Common myeloid progenitor, CD34-positive (primary cell): ENCODE data around the gene KIF4A.

ENCODE experiments used
- CTCF ChIA-PET: fragments of 350-600 bp; sonication (Branson Sonifier 250); formaldehyde crosslinking; loops from one replicate; lab custom pipeline; 2021; ENCODE audit warnings: antibody characterized with exemption; lab: Charles Lee
- POLR2A ChIA-PET: fragments of 350-600 bp; sonication (Branson Sonifier 250); formaldehyde crosslinking; loops from one replicate; lab custom pipeline; 2021; ENCODE audit warnings: antibody characterized with exemption; lab: Charles Lee
- DNase-seq, 3 donors: peaks; one replicate each; pipeline versions ENCODE4 v3.0.0 to v3.0.0-alpha.2; 2013
- H3K27ac ChIP-seq, 2 experiments: 1 replicate in 1 of 2; 2 replicates in 1 of 2; pipeline ENCODE4 v1.7.0; 2013; ENCODE audit warnings: inconsistent platforms in 2 of 2, low read length in 2 of 2, mild to moderate bottlenecking in 2 of 2, low read depth in 1 of 2, moderate library complexity in 1 of 2; ENCODE audit not compliant: severe bottlenecking in 2 of 2, insufficient read depth in 1 of 2, poor library complexity in 1 of 2
- H3K27me3 ChIP-seq, 5 experiments: replicated peaks in 2 of 5; 1 replicate in 3 of 5; 2 replicates in 2 of 5; pipeline versions ENCODE4 v1.6.1 to v1.7.0; 2013; ENCODE audit warnings: low read length in 4 of 5, mild to moderate bottlenecking in 2 of 5, moderate library complexity in 2 of 5, inconsistent platforms in 1 of 5; ENCODE audit not compliant: insufficient read depth in 5 of 5, control insufficient read depth in 4 of 5
- H3K36me3 ChIP-seq, 4 experiments: 1 replicate in 2 of 4; 2 replicates in 2 of 4; pipeline versions ENCODE4 v1.6.1 to v1.7.0; 2013; ENCODE audit warnings: low read length in 3 of 4, control low read depth in 1 of 4, mild to moderate bottlenecking in 1 of 4; ENCODE audit not compliant: control insufficient read depth in 4 of 4, insufficient read depth in 4 of 4
- H3K4me1 ChIP-seq, 4 experiments: 1 replicate in 3 of 4; 2 replicates in 1 of 4; pipeline versions ENCODE4 v1.6.1 to v1.7.1; 2013; ENCODE audit warnings: low read length in 3 of 4, mild to moderate bottlenecking in 3 of 4, control low read depth in 1 of 4, inconsistent platforms in 1 of 4, moderate library complexity in 1 of 4; ENCODE audit not compliant: control insufficient read depth in 4 of 4, insufficient read depth in 4 of 4; ENCODE audit errors: control extremely low read depth in 1 of 4
- H3K4me3 ChIP-seq, 7 experiments: 1 replicate in 4 of 7; 2 replicates in 3 of 7; pipeline versions ENCODE4 v1.5.1 to v1.7.0; 2013; ENCODE audit warnings: mild to moderate bottlenecking in 7 of 7, low read length in 6 of 7, moderate library complexity in 6 of 7, inconsistent platforms in 2 of 7, low read depth in 2 of 7, control low read depth in 1 of 7; ENCODE audit not compliant: insufficient read depth in 4 of 7, control insufficient read depth in 1 of 7; ENCODE audit errors: extremely low read depth in 1 of 7
- H3K9me3 ChIP-seq, 5 experiments: 1 replicate in 4 of 5; 2 replicates in 1 of 5; pipeline versions ENCODE4 v1.6.1 to v1.7.1; 2013; ENCODE audit warnings: low read length in 4 of 5, mild to moderate bottlenecking in 2 of 5, inconsistent platforms in 1 of 5, low read depth in 1 of 5, moderate library complexity in 1 of 5; ENCODE audit not compliant: control insufficient read depth in 4 of 5, insufficient read depth in 2 of 5; ENCODE audit errors: control extremely low read depth in 1 of 5
- WGBS: methylation state at CpG from one replicate; pipeline ENCODE4 v1.1.5; 2013; ENCODE audit not compliant: insufficient coverage; 5-methylcytosine and 5-hydroxymethylcytosine counted together

KIF4A gene

GRCh38 chrX:70411475-70411874 is 121.6 kb downstream of the KIF4A start:
- no peaks in the 10 kb centered on the region for H3K4me1 ChIP-seq
- peaks cover 0 to 8% (median 3%) of the 10 kb centered on the region in 4 experiments for H3K36me3 ChIP-seq
- no peaks in the 10 kb centered on the region for H3K9me3 ChIP-seq
- ChIA-PET POLR2A (no interaction called here), CTCF (no interaction called here)
- H3K4me3 ChIP-seq, result no peak overlapping the region
- no peak for DNase-seq
- H3K27me3 ChIP-seq, result no peaks in the 10 kb centered on the region
- no CpG with 5 or more reads among the region's 3 CpGs for WGBS
- no peak overlapping the region for H3K27ac ChIP-seq

- ChIA-PET POLR2A (no interaction called here), CTCF (no interaction called here)
- Histone ChIP-seq H3K9me3 (no peaks in the 10 kb centered on the region), H3K36me3 (peaks cover 0 to 22% (median 5%) of the 10 kb centered on the region in 4 experiments), H3K4me3 (no peak overlapping the region), H3K27me3 (peaks cover 0 to 13% (median 0%) of the 10 kb centered on the region in 5 experiments), H3K27ac (no peak overlapping the region), H3K4me1 (peaks cover 0 to 2% (median 0%) of the 10 kb centered on the region in 4 experiments)
- WGBS, result no CpG with 5 or more reads among the region's 2 CpGs
- no peak for DNase-seq
Observed at GRCh38 chrX:70421618-70422017, 131.7 kb downstream of the KIF4A start.

DNA sequence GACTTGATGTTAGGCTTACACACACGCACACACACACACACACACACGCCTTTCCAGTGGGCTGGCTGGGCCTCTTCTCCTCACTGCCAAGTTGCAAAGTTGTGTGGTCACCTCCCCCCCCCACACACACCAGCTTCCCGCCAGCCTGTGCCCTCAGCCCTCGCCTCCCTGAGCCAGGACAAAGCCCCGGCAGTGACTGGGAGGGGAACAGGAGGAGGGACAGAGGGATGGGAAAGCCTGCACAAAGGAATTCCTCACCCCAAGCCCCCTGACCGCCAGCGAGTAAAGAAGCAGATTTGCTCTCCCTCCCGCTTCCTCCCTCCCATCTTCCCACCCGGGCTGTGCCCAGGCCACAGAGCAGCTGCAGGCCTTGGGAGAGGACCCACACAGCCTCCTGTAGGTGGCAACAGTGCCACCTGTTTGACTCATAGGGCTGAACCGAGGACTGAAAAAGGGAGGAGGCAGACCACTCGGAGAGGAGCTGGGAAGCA is 133.0 kb downstream of the KIF4A start, which contains the start of gene GDPD2:
Gene GDPD2 (plus strand): TSS at position 464 of the 491 bp plus-strand sequence. CDS start 1,671 bp downstream, outside the sequence.
- peaks cover 0 to 13% (median 0%) of the 10 kb centered on the region in 5 experiments for H3K27me3 ChIP-seq
- peaks cover 0 to 22% (median 5%) of the 10 kb centered on the region in 4 experiments for H3K36me3 ChIP-seq
- H3K27ac ChIP-seq, result no peak within 1 kb of the TSS
- no peak within 1 kb of the TSS for H3K4me3 ChIP-seq
- peak in 2 of 3 donors; percentile 50 to 57 for DNase-seq
- no peaks in the 10 kb centered on the region for H3K9me3 ChIP-seq
- POLR2A ChIA-PET, result no interaction called here
- CTCF ChIA-PET, result interaction anchor here (0.7 to 3.3 kb wide), 6 partner anchors 8 to 535 kb away, joined by 3 to 16 read pairs (median 3); no protein-coding TSS in a partner anchor
- H3K4me1 ChIP-seq, result peaks cover 0 to 2% (median 0%) of the 10 kb centered on the region in 4 experiments
- WGBS, result 26% methylated on average over 2 of the region's 11 CpGs

GRCh38 chrX:70423936-70424675 is 134.2 kb downstream of the KIF4A start:
- ChIA-PET POLR2A (no interaction called here), CTCF (interaction anchor here (0.7 to 3.3 kb wide), 5 partner anchors 9 to 130 kb away, joined by 3 to 16 read pairs (median 4); no protein-coding TSS in a partner anchor)
- H3K9me3 ChIP-seq, result no peaks in the 10 kb centered on the region
- H3K27ac ChIP-seq, result no peak overlapping the region
- H3K36me3 ChIP-seq, result peaks cover 0 to 16% (median 3%) of the 10 kb centered on the region in 4 experiments
- peaks cover 0 to 13% (median 0%) of the 10 kb centered on the region in 5 experiments for H3K27me3 ChIP-seq
- H3K4me3 ChIP-seq, result no peak overlapping the region
- H3K4me1 ChIP-seq, result peaks cover 0 to 2% (median 0%) of the 10 kb centered on the region in 4 experiments
- 84% methylated on average over 10 of the region's 10 CpGs for WGBS
- DNase-seq, result no peak

DNA sequence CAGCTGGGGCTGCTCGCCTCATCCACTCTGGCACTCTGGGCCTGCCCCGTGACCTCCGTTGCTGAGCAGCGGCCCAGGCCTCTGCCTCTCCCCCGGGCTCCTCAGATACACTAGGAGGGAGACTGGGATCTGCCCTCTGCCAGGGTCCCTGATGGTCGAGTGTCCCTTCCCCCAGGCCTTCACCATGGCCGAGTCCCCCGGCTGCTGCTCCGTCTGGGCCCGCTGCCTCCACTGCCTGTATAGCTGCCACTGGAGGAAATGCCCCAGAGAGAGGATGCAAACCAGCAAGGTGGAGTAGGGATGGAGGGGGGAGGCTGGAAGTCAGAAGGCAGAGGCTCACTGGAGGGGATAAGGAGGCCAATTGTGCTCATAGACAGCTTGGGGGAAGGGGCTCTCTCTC is 134.9 kb downstream of the KIF4A start:
- Histone ChIP-seq H3K27ac (no peak overlapping the region), H3K36me3 (peaks cover 0 to 10% (median 1%) of the 10 kb centered on the region in 4 experiments), H3K4me1 (peaks cover 0 to 2% (median 0%) of the 10 kb centered on the region in 4 experiments), H3K9me3 (no peaks in the 10 kb centered on the region), H3K27me3 (peaks cover 0 to 13% (median 0%) of the 10 kb centered on the region in 5 experiments), H3K4me3 (no peak overlapping the region)
- WGBS, result 86% methylated on average over 10 of the region's 10 CpGs
- no peak for DNase-seq
- CTCF ChIA-PET, result interaction anchor here (1.3 to 3.3 kb wide), 2 partner anchors 11 to 129 kb away, joined by 4 to 14 read pairs; no protein-coding TSS in a partner anchor
- POLR2A ChIA-PET, result no interaction called here

DNA sequence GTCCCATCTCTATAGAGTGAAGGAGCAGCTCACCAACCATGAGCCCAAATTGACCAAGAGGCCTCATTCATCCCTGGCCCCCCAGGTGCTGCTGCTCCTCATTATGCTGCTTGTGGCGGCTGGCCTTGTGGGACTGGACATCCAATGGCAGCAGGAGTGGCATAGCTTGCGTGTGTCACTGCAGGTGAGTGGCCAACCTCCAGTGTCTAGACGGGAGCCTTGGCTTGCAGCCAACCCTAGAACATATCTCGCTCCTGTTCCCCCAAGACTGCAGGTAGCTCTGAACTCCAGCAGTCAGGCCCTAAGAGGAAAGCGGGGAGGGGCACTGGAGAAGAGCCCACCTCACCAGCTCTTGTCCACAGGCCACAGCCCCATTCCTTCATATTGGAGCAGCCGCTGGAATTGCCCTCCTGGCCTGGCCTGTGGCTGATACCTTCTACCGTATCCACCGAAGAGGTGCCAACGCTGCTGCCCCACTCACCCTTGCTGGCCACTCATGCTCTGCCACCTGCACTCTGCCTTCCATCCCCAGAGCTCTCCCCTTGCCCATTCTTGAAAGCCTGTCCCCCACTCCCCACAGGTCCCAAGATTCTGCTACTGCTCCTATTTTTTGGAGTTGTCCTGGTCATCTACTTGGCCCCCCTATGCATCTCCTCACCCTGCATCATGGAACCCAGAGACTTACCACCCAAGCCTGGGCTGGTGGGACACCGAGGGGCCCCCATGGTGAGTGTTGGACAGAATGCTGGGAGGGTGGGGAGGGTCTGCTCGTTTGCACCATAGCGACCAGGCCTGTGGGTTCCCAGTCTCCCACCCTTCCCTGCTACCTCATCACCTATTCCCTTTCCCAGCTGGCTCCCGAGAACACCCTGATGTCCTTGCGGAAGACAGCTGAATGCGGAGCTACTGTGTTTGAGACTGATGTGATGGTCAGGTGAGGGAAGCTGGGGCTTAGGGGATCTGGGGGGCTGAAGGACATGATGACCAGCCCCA is 136.7 kb downstream of the KIF4A start:
- ChIA-PET CTCF (interaction anchor here (1.8 kb wide), 1 partner anchor 25 kb away, joined by 4 read pairs; no protein-coding TSS in a partner anchor), POLR2A (interaction anchor here (1.0 kb wide), 1 partner anchor 9 kb away, joined by 3 read pairs; no protein-coding TSS in a partner anchor)
- H3K4me1 ChIP-seq, result peaks cover 0 to 2% (median 0%) of the 10 kb centered on the region in 4 experiments
- H3K27me3 ChIP-seq, result peaks cover 0 to 13% (median 0%) of the 10 kb centered on the region in 5 experiments
- WGBS, result 95% methylated on average over 8 of the region's 15 CpGs
- DNase-seq, result no peak
- H3K36me3 ChIP-seq, result no peaks in the 10 kb centered on the region
- H3K4me3 ChIP-seq, result no peak overlapping the region
- no peak overlapping the region for H3K27ac ChIP-seq
- H3K9me3 ChIP-seq, result no peaks in the 10 kb centered on the region
